ENCODE data around the gene KLK15.
"Not testable (repeated sequence)": the region's sequence is repeated elsewhere in the genome, so short reads cannot be mapped to it uniquely, and the experiment has no call there.

The KLK15 gene

DNA sequence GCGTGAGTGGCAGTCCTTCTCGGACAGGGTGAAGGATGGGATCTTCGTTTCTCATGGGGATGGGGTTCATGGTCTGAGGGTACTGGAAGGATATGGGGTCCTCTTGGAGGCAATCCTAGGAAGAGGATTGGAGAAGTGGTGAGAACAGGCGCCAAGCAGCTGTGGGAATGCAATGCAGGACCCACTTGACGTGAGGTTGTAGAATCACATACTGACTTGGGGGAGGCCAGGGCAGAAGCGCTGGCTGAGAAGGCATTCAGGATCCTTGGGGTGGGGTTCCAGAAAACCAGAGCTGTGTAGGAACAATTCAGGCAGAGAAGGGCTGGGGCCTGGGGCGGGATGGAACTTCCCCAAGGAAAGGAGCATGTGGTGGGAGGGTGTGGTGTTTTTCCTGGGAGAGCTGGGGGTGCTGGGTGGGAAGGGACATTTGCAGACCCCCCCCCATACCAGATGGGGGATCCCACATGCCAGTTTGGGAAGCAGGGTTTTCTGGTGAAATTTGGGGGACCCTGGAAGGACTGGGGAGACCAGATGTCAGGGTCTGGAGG is 10.6 kb downstream of the KLK15 start:
- in situ Hi-C loops (cut with MboI; ENCODE audit: low sequenced_read_pairs), result no loop called here

DNA sequence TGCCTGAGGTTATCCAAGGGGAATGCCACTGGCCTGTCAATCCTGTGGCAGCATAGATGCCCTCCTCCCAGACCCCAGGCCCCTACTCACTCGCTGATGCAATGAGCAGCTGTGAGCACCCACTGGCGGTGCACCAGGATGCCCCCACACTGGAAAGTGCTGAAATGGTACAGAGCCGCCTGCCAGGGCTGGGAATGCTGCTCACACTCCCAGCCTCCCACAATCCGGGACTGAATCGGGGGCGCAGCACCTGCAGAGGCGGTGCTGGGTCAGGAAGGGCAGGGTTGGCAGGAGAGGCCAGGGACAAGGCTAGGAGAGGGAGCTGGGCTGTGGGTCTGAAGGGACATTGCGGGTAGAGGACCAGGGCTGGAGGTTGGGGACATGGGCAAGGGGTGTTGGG is 11.8 kb downstream of the KLK15 start:
- in situ Hi-C loops (cut with MboI; ENCODE audit: low sequenced_read_pairs), result no loop called here

DNA sequence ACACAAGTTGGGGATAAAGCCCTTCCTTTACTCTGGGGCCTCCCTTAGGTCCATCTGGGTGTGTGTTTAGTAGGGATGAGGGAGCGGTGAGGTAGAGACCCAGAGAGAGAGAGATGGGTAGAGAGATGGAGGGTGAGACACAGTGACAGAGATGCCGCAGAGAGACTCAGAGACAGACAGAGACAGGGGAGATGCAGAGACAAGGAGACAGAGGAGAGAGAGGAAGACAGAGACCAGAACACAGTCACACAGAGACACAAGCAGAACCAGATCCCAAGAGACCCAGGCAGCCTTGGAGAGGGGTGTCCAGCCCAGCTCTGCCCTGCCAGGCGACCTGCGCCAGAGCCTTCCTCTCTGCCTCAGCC is 12.1 kb downstream of the KLK15 start:
- in situ Hi-C loops (cut with MboI; ENCODE audit: low sequenced_read_pairs), result no loop called here

DNA sequence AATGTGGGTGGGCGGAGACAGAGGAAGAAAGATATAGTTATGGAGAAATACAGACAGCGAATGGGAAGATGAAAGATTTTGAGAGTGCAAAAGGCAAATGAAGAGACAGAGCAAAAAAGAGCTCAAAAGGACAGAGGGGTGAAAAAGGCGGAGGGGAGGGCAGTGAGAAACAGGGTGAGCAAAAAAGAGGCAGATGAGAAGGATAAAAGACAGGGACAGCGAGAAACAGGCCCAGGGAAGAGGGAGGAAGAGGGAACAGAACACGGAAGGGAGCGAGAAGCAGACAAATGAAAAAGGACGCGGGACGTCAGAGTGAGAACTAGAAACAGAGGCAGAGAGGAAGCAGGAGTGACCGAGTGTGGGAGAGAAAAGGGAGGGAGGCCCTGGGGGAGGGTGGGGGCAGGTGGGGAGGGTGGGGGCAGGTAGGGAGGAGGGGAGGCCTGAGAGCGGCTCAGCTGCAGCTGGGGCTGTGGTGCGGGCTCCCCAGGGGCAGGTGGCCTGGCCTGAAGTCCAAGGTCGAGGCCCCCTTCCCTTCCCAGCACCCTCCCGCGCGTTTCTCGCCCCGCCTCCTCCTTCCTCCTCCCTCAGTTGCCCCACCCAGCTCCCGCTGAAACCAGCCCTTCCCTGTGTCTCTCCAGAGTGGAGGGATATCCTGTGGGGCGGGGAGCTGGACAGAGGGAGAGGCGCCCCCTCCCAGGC is 12.7 kb downstream of the KLK15 start:
- in situ Hi-C loops (cut with MboI; ENCODE audit: low sequenced_read_pairs), result no loop called here

DNA sequence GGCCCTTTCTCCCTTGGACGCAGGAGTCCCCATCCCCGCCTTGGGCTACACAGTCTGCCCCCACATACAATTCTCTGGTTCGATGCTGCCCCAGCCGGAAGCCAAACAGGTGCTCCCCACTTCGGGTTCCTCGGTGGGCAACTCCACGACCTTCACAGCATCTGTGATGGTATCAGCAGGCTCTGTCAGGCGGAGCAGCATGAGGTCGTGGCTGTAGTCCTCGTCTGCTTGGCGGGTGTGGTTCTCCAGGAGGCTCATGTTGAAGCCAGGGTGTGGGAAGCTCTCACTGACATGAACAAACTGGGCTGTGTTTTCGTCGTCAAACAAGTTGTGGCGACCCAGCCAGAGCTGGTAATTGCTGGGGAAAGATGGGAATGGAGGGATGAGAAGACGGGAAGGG is 13.3 kb downstream of the KLK15 start:
- in situ Hi-C loops (cut with MboI; ENCODE audit: low sequenced_read_pairs), result no loop called here

DNA sequence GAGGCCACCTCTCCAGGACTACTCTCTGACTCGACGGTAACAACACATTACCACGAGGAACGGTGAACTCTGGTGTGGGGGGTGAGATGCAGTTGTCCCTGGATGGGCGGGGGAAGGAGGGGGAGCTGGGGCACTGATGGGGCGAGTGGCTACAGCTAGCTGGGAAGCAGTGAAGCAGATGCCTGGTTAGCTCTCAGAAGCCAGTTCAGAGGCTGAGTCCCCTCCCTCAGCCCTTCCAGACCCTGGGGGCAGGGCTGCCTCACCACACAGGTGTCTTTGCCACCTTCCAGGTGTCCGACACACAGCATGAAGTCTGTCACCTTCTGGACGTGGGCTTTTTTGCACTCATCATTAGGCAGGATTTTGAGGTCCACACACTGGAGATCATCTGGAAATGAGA is 13.7 kb downstream of the KLK15 start:
- in situ Hi-C loops (cut with MboI; ENCODE audit: low sequenced_read_pairs), result no loop called here

DNA sequence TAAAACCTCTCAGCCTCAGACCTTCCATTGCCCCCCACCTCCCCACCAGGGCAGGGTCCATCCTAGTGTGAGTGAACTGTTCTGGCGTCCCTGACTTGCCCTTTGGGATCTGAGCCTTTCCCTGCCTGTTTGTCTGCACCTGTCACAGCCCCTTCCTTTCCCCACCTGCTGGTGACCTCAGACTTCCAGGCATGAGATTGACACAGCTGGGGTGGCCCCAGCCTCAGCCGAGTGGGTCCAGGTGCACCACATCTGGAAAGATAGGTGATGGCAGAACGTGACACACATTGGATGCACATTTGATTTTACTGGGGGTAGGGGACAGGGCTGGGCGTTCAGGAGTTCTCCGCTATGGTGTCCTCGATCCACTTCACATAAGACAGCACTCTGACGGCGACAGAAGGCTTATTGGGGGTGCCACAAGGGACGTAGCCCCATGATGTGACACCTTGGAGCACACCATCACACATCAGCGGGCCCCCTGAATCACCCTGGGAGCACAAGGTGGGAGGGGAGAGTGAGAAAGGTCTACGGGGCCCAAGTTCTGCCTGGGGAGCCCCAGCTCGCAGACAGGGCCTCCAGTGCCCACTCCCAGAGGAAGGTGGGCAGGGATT is 14.4 kb downstream of the KLK15 start:
- in situ Hi-C loops (cut with MboI; ENCODE audit: low sequenced_read_pairs), result no loop called here

DNA sequence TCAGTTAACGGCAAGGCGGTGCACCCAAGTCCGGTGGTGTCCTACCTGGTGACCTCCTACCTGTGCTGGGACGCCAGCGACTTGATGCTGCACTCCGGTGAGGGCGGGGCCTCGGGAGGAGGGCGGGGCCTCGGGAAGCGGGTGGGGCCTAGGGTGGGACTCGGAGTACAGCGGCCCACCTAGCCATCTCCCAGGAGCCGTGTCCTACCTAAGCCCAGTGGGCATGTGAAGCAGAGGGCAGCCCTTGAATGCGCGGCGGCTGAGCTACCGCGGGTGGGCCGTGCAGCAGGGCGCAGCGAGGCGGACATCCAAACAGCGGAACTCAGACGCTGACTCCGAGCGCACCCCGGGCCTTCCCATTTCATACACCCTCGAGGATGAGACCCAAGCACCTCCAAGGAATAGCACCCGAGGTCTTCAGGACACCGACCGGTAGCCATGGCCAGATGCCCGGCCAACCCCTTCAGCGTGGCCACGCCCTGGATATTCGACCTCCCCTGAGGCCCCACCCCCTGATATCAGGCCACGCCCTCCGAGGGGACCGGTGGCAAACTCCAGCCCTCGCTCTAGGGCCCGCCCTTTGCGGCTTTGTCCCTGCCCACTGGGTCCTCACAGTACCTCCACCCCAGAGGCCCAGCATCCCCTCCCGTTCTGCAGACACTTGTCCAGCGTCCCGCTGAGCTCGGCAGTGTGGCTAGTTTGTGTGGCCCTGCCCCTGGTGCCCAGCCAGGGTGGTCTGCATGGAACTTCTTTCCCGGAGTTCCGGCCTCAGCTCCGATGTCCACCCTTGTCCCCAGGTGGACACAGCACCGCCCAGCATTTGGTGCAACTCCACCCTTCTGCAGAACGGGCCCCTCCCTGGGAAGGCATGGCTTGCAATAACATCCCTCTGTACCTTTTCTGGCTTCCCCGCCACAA is 15.2 kb downstream of the KLK15 start:
- in situ Hi-C loops (cut with MboI; ENCODE audit: low sequenced_read_pairs), result no loop called here

DNA sequence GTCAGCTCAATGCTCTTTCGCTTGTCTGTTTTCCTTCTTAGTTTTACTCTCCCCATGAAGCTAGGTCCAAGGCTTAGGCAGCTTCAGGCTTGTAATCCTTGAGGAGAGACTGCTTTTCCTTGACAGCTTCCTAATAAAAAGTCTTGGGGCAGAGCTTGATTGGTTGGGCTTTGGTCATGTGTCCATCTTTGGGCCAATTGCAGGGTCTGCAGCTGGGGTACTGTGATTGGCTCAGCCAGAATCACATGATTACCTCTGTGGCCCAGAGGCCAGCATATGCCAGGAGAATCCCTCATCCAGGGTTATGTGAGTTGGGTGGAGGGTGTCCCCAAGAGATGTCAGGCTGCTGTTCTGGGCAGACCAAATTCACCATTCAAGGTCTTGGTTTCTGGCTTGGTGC is 17.9 kb downstream of the KLK15 start:
- in situ Hi-C loops (cut with MboI; ENCODE audit: low sequenced_read_pairs), result no loop called here

DNA sequence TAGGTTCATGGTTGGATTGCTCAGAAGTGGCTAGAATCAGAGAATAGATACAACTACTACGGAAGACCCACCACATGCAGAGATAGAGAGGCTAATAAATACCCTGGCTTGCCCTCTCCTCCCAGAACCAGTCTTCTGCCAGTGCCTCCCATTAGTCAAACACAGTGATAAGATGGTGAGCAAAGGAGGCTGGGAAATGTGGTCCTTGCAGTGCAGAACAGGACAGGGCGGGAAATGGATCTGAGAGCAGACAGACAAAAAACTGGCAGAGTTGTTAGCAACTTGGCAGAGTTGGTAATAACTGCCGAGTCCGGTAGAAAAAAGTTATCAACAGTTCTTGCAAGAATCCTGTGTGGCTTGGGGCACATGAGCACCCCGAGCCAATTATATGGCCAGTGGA is 18.5 kb downstream of the KLK15 start:
- in situ Hi-C loops (cut with MboI; ENCODE audit: low sequenced_read_pairs), result no loop called here

DNA sequence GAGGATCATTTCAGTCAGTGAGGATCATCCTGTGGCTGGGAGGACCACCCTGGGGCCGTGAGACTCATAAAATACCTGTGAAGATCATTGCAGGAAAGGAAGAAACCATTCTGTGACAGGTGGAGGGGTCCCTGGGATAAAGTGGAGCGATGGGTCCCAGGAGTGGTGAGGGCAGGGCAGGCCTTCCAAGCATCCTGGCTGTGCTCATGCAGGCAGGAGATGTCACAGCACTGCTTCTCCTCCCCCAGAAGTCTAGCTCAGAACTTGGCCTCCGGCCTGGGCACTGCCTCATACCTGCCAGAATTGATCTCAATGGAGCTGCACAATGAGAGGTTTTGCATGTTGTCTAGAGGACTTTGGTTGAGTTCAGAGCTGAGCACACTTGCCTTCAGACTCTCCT is 20.9 kb downstream of the KLK15 start:
- in situ Hi-C loops (cut with MboI; ENCODE audit: low sequenced_read_pairs), result no loop called here

DNA sequence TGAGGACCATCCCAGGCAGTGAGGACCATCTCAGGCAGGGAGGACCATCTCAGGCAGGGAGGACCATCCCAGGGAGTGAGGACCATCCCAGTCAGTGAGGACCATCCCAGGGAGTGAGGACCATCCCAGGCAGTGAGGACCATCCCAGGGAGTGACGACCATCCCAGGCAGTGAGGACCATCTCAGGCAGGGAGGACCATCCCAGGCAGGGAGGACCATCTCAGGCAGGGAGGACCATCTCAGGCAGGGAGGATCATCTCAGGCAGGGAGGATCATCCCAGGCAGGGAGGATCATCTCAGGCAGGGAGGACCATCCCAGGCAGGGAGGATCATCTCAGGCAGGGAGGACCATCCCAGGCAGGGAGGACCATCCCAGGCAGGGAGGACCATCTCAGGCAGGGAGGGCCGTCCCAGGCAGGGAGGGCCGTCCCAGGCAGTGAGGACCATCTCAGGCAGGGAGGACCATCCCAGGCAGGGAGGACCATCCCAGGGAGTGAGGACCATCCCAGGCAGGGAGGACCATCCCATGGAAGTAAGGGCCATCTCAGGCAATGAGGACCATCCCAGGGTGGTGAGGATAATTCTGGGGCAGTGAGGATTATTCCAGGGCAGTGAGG is 21.6 kb downstream of the KLK15 start:
- in situ Hi-C loops (cut with MboI; ENCODE audit: low sequenced_read_pairs), result not testable (repeated sequence)

DNA sequence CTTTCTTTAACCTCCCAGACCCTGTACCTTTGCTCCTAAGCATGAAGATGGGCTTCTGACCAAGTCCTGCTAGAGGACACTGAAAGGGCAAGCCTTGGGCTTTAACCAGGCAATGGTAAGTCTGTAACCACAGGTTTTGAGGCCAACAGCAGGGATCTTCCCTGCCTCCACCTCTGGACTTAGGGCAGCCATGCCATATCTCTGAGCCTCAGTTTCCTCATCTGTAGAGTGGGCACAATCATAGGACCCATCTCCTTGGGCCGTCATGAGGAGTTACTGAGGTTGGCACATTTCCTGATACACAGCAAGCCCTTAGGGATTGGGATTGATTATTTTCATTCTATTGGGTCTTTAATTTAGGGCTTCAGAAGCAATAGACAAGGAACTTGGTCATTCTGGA is 24.5 kb downstream of the KLK15 start:
- in situ Hi-C loops (cut with MboI; ENCODE audit: low sequenced_read_pairs), result no loop called here

DNA sequence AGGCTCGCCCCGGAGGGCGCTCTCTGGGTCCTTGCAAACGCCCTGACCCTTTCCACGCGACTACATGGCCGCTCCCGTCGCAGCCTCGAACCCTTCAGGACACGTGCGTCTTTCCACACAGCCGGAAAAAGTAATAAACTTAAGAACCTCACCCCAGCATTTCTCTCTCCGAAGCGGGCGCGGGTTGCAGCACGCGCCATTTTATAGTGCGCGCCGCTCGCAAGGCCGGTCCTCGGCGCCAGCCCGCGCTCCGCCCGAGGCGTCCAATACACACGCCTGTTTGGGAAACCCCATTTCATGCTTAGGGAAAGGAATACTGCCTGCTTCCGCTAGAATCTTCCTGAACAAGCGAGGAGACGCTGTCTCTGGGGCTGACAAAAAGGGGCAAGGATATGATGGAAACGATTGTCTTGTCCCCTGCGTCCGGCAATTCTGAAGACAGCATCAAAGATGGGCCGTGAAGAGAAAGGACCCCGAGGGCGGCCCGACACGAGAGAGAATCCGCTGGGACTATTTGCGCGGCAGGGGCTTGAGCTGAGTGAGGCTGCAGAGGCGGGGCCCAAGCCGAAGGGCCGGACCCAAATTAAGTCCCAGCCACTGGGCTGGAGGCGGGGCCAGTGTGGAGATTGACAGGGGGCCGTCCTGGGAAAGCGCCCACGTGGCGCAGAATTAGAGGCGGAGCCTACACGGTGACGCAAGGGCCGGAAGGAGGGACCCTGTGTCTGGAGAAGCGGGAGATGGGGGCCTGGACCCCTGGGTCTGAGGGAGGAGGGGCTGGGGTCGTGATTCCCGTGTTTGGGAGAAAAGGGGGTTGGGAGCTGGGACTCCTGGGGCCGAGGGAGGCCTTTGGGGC is 28.7 kb downstream of the KLK15 start:
- in situ Hi-C loops (cut with MboI; ENCODE audit: low sequenced_read_pairs), result no loop called here

DNA sequence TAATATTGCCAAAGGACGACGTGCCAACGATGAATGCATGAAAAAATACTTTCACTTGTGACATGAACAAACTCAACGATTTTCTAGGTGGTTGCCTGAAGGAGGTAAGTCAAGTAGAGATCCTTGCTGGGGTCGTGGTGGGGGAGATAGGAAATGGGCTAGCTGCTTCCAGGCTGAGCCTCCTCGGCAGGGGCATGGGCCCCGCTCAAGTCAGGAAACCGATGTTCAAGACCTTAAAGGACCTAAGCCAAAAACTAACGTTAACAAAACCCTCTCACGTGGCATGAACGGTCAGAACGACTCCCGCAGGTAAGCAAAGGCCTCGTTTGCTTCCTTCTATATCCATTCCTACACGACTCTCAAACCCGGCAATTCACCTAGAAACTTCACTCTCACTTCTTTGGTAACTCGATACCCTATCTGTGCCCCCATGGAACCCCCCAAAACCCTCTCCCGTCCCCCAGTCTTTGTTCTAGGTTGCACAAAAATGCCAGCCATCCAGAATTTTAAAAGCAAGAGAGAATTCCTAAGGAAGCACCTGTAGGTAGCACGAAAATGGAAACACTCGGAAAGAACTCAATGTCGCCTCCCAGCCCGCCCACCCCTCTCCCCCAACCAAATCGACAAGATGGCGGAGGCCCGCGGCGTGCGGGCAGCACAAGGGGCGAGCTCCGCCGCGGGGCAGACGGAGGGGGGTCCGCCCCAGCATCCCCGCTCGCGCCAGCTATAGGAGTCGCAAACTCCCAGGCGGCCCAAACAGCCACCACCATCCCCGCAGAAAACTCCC is 29.5 kb downstream of the KLK15 start:
- in situ Hi-C loops (cut with MboI; ENCODE audit: low sequenced_read_pairs), result no loop called here

DNA sequence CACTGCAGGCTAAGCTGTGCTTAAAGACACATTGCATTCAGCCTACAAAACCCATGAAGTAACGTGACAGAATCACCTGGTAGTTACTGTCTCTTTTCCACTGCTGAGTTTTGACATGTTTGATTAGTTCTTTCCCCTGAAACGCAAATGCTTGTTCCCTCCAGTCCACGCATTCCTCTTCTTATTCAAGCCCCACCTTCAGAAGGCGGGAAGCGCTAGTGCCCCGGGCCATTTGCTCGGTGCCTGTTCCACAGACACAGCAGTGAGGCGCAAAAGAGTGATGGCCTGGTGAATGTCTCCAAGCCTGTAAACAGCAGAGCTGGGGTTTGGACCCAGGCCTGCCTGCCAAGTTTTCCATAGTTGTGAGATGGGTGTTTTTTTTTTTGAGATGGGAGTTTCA is 32.3 kb downstream of the KLK15 start:
- in situ Hi-C loops (cut with MboI; ENCODE audit: low sequenced_read_pairs), result no loop called here

DNA sequence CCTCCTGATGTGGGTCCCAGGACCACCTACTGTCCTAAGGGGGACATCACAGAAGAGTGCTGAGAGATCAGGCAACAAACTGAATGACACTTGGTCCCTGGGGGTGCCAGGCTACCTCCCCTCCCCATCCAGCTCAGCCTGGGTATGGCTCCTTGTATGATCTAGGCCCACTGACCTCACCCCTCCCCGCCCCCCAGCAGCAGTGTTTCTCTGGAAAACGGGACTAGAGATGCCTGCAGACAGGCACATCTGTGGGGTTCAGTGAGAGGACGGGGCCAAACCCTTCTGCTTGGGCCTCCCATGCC is 33.9 kb downstream of the KLK15 start:
- in situ Hi-C loops (cut with MboI; ENCODE audit: low sequenced_read_pairs), result no loop called here

DNA sequence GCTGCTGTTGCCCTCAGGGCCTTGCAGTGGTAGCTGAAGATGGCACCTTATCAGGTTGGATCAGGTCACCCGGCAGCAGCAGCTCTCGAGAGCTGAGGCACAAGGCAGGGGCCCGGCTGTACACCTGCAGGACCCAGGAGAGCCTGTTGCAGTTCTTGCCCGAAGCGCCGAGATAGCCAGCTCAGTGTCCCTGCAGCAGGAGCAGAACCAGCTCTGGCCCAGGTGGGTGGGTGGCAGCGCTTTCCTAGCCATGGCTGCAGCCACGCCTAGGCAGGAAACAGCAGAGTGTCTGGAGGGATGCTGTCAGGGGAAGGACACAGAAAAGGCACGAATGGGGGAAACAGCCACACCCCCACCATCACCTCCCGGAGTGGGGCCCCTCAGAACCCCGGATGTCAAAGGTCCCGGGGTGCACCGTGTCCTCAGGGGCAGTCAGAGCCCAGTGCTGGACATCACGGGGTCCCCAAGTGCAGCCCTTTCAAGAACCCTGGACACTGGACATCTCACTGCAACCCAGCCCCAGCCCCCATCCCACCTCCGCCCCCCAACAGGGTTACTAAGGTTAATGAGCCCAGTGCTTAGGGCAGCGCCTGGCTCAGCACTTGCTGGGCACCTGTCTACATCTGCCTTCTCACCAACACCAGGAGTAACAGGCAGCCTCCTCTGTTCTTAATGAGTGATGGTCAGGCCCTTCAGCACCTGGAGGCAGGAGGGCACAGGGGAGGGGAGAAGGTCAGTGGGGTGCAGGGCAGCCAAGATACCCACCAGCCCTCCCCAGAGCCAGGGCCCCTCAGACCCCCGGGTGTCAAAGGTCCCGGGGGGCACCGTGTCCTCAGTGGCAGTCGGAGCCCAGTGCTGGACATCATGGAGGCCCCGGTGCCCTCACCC is 34.5 kb downstream of the KLK15 start:
- in situ Hi-C loops (cut with MboI; ENCODE audit: low sequenced_read_pairs), result no loop called here
